Hematopoietic multipotent progenitor cell treated with erythropoietin and hydrocortisone succinate and interleukin-3 and kit ligand, for 6 days (in vitro differentiated cells): ENCODE measurements around the gene SLFN5.
A peak's percentile ranks its signal among the peaks of the same experiment; 100 is the strongest.
"Not testable (repeated sequence)": the region's sequence is repeated elsewhere in the genome, so short reads cannot be mapped to it uniquely, and the experiment has no call there.

Experiments
- DNase-seq: peaks from one replicate; pipeline ENCODE4 v3.0.0-alpha.2; 2015

The SLFN5 gene

DNA sequence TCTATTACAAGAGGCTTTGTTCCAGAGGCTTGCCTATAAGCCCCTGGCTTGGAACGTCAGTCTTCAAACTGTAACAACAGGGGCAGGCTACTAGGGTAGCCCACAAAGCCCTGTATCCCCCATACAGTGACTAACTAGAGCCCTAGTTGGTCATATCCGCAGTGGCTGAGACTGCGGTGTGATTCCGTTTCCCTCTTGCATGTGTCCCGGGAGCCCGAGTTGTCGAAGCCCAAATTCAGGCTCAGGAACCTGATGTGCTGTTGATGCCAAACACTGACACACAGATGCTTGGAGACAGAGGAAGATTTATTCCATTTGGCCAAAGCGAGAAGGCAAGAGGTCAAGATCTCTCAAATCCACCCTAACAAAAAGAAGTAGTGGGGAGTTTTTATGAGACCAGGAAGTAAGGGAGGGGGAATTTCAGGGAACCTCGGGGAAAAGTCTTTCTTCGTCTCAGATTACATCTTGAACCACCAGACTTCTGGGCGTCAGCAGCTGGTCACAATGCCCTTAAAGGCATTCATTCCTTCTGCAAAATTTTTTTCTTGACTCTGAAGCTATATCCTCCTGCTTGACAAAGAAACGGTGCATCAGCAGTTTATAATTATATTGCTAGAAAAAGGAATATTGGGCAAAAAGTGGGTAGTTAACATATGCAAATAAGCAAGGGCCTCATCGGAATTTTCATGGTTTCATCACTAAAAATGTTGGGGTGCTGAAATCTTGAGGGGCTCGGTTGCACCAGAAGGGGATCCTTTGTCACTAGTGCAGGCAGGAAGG is 879 bp downstream of the SLFN5 start:
- DNase-seq: peak; percentile 46

DNA sequence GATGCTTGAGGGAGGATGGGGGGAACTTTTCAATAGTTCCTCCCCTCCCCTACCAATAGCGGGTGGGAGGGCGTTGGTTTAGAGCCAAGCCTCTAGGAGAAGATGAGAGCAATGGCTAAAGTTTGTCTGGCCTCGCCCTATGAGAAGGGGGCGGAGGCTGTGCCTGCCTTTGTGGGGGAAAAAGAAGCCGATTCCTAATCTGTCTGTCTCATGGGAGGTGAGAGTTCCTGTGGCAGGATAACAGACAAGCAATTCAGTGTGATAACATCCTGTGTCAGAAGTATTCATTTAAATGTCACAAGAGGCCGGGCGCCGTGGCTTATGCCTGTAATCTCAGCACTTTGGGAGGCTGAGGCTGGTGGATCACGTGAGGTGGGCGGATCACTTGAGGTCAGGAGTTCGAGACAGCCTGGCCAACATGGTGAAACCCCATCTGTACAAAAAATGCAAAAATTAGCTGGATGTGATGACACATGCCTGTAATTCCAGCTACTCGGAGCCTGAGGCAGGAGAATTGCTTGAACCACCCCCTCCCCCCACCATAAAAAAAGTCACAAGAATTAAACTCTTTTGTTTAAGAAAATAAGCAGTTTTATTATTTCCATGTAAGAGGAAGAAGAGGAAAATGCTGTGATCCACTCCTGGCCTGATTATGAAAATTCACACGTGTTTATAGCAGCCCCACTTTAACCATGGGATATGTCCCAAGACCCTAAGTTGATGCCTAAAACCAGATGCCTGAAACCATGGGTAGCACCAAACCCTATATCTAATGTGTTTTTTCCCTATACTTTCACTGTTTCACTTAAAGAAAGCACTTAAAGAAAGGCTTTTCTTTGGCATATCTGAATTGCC is 1.7 kb downstream of the SLFN5 start:
- DNase-seq: peak; percentile 65

DNA sequence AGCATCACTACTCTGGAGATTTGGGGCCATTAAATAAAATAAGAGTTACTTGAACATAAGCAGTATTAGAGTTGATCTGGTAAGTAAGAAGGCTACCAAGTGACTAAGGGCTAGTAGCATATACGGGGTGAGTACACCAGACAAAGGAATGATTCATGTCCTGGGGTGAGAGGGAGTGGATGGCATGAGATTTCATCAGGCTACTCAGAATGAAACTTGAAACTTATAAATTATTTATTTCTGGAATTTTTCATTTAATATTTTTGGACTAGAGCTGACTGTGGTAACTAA is 2.3 kb downstream of the SLFN5 start:
- DNase-seq: no peak

DNA sequence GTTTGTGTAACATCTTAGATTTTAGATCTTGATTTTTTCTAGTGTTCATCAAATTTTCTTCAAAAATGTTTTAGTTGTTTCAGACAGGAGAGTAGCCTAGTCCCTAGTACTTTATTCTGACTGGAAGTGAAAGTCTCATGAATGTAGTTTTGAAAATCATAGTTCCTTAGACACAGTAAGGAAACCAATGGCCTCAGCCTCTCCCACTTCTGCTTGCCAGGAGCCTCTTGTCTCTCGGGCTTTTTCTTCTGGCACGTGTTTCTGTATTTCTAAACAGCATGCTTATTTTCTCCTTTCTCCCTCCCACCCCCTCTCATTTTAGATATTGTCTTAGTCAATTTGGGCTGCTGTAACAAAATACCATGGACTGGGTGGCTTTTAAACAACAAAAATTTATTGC is 9.8 kb downstream of the SLFN5 start:
- no peak for DNase-seq

DNA sequence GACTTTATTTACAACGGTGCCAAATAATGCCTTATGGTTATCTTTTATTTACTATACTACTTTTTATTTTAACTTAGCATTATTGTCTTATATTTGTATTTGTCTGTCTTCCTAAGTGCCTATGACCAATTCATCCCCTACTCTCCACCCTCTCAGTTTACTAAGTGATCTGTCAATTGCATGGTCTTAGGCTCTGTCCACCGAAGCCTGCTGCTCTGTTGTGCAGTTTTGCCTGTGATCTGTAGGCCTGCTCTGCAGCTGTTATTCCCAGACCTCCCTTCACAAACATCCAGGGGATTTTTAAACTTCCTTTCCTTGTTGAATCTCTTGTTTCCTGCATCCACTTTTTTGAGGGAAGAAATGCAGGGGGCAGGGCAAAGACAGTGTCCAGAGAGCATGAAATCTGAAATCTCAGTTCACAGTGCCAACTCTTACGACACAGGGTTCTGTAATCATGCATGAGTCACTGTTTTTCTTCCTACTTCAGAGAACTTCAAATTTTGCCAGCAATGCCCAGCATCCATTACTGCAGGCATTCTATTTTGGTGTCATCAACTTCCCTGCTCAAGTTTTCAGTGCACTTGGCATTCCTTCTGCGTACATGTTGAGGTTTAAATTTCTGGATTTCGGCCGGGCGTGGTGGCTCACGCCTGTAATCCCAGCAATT is 11.4 kb downstream of the SLFN5 start:
- DNase-seq: peak; percentile 27

DNA sequence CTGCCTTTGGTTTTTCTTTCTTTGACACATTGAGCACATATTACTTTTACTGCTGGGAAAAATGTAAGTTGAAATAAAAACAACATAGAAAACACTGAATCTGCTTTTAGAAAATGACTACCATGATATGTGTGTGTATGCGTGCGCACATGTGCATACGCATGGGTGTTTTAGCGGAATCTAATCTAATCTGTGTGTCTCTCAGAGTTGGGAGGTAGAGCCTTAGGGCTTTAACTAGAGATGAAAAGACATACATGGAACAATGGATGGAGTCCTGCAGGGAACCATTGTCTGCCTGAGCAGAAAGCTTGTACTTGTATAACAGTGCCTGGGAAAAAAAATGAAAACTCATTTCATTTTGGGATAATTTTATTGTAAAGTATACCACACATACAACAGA is 12.4 kb downstream of the SLFN5 start:
- no peak for DNase-seq

DNA sequence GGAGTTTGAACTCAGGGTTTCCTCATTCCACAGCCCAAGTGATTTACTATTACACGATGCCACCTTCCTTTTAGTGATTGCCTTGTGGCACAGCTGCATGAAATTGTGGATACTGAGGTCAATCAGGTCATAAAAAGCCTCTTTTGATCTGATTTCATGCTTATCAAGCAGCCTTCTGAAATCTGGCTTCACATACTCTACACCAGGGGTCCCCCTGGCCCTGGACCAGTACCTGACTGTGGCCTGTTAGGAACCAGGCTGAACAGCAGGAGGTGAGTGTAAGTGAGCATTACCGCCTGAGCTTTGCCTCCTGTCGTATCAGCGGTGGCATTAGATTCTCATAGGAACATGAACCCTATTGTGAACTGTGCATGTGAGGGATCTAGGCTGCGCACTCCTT is 13.8 kb downstream of the SLFN5 start:
- DNase-seq: no peak

DNA sequence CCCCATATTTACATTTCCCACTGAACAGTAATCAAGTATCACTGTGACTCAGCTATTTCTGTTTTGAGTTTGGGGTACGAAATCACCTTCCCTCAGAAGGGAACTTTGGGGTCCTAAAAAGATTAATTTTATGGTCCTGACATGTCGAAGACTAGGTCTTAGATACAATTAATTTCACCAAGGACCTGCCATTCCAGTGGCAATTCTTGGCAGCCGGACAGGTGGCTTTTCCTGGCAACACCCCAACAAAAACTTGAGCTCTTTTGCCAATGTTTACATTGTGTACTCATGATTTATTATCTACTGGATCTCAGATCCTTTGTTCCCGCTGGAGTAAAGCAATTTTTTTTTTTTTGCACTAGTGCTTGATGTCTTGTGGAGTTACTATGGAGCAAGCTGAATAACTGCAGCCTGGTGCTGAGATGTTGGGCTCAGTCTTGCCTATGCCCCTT is 14.4 kb downstream of the SLFN5 start:
- no peak for DNase-seq

DNA sequence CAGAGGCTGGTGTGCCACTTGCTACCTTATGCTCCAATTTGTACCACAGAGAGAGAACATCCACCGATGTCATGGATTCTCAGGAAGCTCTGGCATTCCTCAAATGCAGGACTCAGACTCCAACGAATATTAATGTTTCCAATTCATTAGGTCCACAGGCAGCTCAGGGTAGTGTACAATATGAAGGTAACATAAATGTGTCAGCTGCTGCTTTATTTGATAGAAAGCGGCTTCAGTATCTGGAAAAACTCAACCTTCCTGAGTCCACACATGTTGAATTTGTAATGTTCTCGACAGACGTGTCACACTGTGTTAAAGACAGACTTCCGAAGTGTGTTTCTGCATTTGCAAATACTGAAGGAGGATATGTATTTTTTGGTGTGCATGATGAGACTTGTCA is 16.1 kb downstream of the SLFN5 start:
- no peak for DNase-seq

DNA sequence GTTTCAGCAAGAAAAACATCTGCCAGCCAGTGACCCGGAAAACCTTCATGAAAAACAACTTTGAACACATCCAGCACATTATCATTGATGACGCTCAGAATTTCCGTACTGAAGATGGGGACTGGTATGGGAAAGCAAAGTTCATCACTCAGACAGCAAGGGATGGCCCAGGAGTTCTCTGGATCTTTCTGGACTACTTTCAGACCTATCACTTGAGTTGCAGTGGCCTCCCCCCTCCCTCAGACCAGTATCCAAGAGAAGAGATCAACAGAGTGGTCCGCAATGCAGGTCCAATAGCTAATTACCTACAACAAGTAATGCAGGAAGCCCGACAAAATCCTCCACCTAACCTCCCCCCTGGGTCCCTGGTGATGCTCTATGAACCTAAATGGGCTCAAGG is 22.2 kb downstream of the SLFN5 start:
- DNase-seq: no peak

DNA sequence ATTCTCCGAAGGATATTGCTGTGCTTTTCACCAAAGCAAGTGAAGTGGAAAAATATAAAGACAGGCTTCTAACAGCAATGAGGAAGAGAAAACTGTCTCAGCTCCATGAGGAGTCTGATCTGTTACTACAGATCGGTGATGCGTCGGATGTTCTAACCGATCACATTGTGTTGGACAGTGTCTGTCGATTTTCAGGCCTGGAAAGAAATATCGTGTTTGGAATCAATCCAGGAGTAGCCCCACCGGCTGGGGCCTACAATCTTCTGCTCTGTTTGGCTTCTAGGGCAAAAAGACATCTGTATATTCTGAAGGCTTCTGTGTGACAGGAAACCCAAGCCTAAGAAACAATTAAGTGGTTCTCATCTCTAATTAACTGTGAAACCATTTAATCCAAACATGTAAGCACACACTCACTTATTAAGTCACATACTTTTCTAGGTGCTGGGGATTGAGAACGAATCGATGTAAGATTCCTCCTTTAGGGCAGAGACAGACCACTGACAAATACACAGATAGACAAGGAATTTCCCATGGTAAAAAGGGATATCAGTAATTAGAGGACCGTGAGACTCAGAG is 22.8 kb downstream of the SLFN5 start:
- DNase-seq: no peak

DNA sequence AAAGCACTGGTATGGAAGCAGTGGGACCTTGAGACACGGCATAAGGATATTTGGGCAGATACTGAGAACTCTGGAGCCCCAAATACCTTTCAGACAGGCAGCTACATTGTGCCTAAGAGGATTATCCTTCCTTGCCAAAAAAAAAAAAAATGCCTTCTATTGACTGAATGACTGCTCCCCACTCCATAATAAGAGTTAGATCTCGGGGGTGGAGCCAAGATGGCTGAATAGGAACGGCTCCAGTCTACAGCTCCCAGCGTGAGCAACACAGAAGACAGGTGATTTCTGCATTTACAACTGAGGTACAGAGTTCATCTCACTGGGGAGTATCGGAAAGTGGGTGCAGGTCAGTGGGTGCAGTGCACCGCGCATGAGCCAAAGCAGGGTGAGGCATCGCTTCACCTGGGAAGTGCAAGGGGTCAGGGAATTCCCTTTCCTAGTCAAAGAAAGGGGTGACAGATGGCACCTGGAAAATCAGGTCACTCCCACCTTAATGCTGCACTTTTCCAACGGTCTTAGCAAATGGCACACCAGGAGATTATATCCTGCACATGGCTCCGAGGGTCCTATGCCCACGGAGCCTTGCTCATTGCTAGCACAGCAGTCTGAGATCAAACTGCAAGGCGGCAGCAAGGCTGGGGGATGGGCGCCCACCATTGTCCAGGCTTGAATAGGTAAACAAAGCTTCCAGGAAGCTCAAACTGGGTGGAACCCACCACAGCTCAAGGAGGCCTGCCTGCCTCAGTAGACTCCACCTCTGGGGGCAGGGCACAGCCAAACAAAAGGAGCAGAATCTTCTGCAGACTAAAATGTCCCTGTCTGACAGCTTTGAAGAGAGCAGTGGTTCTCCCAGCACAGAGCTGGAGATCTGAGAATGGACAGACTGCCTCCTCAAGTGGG is 31.5 kb downstream of the SLFN5 start:
- DNase-seq: not testable (repeated sequence)

DNA sequence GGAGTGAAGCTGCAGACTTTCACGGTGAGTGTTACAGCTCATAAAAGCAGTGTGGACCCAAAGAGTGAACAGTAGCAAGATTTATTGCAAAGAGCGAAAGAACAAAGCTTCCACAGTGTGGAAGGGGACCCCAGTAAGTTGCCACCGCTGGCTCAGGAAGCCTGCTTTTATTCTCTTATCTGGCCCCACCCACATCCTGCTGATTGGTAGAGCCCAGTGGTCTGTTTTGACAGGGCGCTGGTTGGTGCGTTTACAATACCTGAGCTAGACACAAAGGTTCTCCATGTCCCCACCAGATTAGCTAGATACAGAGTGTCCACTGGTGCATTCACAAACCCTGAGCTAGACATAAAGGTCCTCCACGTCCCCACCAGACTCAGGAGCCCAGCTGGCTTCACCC is 35.6 kb downstream of the SLFN5 start:
- not testable (repeated sequence) for DNase-seq

DNA sequence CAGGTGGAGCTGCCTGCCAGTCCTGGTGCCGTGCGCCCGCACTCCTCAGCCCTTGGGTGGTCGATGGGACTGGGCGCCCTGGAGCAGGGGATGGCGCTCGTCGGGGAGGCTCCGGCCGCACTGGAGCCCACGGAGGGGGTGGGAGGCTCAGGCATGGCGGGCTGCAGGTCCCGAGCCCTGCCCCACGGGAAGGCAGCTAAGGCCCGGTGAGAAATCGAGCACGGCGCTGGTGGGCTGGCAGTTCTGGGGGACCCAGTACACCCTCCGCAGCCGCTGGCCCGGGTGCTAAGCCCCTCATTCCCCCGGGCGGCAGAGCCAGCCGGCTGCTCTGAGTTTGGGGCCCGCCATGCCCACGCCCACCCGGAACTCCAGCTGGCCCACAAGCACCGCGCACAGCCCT is 36.0 kb downstream of the SLFN5 start:
- not testable (repeated sequence) for DNase-seq

DNA sequence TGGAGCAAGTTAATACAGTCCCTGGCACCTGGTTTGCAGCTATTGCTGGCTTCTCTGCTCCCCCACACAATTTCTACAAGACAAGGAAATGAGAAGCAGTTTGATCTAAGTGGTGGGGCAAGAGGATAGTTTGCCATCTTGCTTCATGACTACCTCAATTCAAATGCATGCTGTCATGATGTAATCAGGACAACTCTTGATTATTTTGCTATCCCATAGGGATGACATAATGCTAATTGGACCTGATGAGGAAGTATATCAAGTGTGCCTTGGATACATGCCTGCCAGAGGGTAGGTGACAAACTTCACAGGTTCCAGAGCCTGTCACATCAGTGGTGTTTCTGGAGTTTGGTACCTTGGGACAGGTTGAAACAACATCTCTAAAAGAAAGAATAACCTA is 40.9 kb downstream of the SLFN5 start:
- DNase-seq: no peak

DNA sequence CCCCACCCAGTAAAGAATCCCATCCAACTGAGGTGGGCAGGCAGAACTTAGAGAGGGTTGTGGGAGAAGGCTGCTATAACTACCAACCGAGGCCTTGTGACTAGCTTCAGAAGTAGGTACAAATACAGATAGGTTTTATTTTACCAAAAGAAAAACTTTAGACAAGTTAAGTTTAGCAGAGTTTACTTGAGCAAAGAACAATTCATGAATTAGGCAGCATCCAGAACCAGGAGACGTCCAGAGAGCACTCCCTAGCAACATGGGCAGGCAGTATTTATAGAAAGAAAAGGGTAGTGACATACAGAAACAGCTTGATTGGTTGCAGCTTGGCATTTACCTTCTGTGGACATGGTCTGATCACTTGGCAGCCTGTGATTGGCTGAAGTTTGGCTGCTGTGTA is 42.1 kb downstream of the SLFN5 start:
- no peak for DNase-seq

DNA sequence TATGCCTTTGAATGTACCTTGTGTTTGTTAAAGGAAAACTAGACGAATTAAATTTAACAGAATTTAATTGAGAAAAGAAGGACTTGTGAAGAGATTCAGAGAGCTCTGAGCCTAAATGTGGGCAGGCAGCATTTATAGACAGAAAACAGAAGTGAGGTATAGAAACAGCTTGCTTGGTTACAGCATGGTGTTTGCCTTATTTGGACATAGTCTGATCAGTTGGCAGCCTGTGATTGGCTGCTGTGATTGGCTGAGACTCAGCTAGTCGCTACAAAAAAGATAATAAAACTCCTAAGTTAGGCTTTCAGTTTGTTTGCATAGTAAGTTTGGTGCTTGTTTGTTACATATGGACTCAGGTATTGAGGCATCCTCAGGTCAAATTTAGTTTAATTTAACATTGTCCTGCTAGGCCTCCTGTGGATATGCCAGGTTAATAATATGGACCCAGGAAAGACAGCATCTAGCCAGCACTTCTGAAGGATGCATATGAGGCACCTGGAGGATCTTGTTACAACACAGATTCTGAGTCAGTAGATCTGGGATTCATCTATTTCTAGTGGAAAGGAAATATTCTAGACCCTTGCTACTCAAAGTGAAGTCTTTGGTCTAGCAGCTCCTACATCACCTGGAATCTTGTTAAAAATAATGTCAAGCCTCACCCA is 43.4 kb downstream of the SLFN5 start:
- DNase-seq: no peak

DNA sequence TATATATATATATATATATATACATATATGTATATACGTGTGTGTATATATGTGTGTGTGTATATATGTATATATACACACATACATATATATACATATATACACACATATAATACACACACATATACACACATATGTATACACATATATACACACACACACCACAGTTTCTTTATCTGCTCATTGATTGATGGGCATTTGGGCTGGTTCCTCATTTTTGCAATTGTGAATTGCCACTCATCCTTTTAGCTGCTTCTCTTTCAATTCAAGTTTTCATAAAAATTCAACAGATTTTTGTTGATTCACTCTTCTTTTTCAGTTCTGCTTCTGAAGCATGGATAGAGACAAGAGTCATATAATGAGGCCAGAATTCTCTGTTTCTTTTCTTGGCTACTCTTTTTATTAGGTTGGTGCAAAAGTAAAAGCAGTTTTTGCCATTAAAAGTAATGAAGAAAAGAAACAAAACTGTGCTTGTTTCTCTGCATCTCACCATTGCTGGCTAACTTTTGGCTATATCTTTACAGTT is 44.5 kb downstream of the SLFN5 start:
- no peak for DNase-seq

DNA sequence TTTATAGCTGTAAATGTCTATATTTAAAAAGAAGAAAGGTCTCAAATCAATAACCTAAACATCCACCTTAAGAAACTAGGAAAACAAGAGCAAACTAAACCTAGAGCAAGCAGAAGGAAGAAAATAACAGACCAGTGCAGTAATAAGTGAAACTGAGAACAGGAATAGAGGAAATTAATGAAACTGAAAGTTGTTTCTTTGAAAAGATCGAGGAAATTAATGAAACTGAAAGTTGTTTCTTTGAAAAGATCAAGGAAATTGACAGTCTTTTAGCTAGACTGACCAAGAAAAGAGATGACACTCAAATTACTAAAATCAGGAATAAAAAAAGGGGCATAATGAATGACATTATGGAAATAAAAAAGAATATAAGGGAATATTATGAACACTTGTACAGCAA is 46.4 kb downstream of the SLFN5 start:
- DNase-seq: no peak

DNA sequence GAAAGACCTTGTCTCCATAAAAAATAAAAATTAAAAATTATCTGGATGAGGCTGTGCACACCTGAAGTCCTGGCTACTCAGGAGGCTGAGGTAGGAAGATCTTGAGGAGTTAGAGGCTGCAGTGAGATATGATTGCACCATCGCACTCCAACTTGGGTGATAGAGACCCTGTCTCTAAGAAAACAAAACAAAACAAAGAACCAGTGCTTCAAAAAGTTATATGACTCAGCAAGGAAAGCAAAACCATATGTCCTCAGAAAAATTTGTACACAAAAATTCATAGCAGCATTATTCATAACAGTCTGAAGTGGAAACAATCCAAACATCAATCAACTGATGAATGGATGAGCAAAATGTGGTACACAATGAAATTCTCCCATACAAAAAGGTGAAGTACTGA is 48.9 kb downstream of the SLFN5 start:
- DNase-seq: no peak

DNA sequence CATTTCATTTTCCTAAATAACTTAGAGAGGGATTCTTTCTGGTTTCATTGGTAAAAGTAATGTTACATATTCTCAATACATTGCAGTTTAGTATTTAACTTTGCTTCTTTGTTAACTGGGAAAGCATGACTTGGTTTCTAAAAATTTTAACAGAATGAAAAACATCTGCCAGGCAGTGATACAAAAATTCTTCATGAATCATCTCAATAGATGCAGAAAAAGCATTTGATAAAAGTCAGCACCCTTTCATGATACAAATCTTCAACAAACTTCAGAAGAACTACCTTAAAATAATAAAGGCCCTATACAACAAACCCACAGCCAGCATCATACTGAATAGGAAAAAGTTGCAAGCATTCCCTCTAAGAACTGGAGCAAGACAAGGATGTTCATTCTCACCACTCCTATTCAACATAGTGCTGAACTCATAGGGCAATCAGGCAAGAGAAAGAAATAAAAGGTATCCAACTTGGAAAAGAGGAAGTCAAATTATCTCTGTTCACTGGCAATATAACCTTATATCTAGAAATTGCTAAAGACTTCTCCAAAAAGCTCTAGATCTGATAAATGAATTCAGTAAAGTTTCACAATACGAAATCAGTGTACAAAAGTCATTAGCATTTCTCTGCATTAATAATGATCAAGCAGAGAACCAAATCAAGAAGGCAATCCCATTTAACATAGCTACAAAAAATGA is 50.4 kb downstream of the SLFN5 start:
- peak; percentile 40 for DNase-seq
